Activated T-cell treated with anti-CD3 and anti-CD28 coated beads for 4 hours (primary cell): ENCODE data around the gene HOXC9.

Source experiments
- DNase-seq: peaks from one replicate; pipeline ENCODE4 v3.0.0-alpha.2; 2020

Gene HOXC9

DNA sequence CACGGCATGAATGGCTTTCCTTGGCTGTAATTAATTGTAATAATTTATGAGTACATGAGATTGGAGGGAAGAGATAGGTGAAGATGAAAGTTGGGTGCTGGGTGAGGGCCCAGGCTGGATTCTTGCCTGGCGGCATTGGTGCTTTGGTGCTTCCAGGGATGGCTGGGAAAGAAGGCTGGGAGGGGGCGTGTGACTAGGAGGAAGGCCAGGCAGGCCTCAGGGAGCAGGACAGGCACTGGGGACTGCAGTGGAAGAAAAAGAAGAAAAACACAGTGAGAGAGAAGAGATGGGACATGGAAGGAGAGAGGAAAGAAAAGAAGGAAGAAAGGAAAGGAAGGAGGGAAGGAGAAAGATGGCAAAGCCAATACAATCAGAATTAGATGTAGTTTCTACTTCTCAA is 3.7 kb downstream of the HOXC9 start:
- no peak for DNase-seq

DNA sequence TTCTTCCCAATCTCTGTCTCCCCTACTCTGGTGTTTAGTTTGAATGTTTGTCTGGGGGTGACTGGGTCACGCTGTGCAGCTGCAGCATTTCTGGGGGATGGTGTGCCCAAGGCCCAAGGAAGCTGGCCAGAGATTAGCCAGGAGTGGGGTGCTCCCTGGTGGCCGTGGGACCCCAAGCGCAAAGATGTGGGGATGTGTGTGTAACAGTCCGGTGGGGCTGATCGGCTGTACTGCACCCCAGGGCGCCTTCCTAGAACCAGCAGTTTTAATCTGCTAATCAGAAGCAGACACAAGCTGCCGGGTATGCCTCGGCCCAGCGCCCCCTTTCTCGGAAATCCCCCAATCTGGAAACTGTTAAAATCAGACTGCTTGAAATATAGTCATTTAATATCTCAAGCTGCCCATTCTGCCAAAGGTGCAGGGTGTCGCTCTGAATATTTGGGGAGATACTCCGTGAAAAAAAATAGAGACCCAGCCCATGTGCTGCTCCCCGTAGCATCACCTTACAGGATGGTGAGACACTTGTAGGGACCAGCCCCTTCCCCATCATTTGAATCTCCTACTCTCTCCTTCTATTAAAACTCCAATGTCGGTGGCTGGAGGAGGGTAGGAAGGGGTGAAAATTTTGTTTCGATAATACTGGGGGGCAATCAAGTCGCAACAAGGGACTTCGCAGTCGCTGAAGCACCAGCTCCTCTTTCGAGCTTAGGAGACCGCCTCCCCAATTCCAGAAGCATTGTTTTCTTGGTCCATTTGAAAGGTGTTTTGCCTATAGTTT is 4.3 kb downstream of the HOXC9 start:
- no peak for DNase-seq

DNA sequence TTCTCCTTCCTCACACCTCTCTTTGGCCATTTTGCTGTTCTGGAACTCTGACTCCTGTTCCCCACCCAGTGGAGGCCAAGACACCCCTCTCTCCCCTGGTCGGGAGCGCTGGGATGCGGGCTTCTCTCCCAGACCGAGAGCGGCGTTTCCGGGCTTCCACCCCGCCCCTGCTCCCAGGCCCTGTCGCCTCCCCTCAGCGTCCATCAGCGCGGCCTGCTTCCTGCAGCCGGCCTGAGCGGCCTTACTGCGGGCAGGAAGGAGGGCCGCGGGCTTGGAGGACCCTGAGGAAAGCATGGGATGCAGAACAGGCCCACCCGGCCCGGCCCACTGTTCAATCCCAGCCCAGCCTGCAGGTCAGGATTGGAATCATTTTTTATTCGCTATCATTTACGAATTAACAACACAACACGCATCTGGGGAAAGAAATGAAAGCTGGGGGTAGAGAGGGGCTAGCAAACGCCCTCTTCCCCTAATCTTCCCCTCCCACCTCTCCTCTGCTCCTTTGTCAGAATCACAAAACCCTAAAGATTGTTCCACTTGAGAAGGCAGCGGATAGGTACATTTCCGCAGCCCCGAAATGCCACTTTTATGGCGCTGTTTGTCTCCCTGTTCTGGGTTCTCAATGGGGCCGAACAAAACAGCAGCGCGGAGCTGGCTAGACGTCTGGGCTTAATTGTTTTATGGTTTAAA is 5.0 kb downstream of the HOXC9 start:
- no peak for DNase-seq

DNA sequence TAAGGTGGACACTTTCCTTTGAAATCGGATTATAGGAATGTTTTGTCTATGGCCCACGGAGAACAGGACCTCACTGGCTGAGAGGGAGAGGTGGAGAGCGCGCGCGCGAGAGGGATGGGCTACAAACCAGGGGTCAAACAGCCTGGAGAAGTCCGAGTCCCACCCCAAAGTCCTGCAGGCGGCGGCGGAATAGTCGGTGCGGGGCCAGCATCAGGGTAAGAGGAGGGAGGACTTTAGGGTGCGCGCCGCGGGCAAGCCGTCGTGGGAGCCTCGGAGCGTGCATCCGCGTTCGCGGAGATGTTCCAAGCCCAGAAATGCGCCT is 5.5 kb downstream of the HOXC9 start:
- DNase-seq = no peak

DNA sequence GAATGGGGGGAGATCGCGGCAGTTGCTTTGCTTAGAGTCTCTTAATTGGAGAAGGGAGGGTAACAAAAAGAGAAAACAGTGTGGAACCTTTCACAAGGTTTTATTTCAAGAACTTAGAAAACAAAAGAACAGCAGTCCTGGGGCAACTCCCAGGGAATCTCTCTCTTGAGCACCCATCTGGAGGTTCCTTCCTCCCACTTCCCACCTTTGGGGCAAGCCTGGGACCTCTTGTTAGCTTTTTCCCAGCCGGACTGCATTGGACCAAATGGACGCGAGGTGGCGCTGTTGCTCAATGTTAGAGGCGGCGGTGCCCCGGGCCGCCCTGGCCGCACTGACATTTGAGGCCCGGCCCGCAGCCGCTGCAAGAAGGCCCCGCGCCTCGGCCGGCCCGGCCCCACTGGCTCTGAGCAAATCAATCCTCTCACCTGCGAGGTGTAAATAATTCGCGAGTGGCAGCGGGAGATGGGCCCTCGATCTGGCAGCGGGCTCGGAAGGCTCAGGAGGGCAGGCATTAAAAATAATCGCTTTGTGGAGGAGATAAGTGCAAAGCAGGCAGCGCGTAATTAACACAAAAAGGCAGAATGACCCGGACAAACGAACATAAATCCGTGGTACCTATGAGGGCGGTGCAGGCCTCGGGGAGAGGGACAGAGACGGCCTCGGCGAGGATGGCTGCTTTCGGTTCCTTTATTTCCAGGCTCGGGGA is 6.0 kb downstream of the HOXC9 start:
- peak; percentile 81 for DNase-seq

DNA sequence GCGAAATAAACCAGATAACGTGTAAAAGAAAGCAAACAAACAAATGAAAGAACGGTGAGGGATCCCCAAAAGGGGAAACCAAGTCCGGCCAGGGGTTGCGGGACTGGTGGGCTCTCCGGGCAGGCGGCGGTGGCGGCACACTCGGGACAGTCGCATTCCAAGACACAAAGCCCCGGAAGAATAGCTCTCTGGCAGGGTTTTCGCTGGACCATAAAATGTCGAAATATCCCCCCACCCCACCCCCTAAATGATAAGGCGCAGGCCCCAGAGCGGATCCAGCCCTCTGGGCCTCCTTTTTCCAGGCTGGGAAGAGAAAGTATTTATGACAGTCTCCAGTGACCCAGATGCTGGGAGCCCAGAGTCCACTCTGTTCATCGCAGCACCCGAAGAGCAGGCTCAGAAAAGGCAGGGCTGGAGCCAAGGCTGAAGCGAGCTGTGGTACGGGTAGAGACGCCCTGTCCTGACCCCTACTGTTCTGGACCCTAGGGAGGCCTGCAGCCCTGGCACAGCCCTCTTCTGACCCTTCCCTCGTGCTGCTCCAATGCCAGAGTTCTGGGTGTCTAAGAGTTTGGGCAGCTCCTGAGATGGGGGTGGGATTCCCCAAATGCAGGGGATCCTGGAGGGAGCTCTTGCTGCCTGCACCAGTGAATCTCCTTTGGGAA is 6.7 kb downstream of the HOXC9 start:
- DNase-seq = no peak

DNA sequence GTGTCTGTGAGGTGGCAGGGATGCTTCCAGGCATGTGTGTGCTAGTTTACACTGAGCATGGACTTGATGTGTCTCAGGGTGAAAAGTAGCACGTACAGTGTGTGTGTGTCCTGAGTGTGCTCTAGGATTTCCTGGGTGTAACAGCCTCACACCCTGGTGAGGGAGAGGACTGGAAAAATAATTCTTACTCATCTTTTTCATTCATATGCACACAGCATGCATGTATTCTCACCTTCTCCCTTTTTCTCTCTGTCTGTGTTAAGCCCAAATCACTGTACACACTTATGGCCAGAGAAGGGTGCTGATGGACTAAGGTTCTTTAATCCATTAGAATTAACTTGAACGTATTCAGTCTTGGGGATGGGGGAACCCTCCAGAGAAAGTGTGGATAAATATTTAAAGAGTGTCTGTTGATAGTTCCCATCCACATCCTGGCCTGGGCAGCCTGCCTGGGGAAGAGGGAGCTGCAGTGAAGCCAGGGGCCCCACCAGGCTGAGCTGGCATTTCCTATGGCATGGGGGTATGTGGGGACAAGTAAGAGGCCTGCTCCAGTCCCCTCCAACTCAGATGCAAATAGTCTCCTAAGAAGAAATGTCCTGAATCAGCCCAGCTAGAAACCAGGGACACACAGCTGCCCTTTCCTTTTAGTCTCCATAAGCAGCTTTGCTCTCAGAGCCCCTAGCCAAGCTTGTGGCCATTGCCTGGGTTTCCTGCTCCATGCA is 7.7 kb downstream of the HOXC9 start:
- DNase-seq = no peak

DNA sequence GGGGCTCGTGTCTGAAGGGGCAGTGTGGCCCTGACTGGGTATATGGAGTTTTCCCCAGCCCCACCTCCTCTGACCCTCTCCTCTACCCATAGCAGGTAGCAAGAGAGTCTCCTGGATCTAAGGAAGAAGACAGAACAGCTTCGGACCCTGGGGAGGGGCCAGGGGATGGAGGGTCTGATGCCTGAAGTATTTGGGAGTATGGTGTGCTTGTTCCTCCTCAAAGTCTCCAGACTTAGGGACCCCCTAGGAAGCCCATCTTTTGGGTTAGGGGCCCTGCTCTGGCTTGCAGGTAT is 8.2 kb downstream of the HOXC9 start:
- no peak for DNase-seq

DNA sequence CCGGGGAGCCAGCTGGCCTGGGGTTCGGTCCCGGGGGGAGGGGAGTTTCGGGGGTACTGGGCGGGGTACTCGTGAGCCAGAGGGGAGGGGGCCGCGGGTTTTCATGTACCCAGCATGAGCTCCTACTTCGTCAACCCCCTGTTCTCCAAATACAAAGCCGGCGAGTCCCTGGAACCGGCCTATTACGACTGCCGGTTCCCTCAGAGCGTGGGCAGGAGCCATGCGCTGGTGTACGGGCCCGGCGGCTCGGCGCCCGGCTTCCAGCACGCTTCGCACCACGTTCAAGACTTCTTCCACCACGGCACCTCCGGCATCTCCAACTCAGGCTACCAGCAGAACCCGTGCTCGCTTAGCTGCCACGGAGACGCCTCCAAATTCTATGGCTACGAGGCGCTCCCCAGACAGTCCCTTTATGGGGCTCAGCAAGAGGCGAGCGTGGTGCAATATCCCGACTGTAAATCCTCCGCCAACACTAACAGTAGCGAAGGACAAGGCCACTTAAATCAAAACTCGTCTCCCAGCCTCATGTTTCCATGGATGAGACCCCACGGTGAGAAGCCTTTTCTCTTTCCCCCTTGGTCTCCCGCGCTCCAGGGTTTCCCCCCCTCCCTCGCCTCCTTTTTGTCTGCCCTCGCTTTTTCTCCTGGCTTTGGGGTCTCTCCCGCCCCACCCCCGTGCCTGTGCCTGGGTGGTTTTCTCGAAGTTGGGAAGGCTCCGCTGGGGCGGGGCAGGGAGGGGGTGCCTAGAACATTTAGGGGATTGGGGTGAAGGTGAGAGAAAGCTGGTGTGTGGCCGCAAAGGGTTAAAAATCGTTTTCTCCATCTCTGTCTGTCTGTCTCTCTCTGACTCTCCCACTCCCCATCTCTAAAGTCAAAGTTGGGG is 9.5 kb downstream of the HOXC9 start:
- DNase-seq = no peak

DNA sequence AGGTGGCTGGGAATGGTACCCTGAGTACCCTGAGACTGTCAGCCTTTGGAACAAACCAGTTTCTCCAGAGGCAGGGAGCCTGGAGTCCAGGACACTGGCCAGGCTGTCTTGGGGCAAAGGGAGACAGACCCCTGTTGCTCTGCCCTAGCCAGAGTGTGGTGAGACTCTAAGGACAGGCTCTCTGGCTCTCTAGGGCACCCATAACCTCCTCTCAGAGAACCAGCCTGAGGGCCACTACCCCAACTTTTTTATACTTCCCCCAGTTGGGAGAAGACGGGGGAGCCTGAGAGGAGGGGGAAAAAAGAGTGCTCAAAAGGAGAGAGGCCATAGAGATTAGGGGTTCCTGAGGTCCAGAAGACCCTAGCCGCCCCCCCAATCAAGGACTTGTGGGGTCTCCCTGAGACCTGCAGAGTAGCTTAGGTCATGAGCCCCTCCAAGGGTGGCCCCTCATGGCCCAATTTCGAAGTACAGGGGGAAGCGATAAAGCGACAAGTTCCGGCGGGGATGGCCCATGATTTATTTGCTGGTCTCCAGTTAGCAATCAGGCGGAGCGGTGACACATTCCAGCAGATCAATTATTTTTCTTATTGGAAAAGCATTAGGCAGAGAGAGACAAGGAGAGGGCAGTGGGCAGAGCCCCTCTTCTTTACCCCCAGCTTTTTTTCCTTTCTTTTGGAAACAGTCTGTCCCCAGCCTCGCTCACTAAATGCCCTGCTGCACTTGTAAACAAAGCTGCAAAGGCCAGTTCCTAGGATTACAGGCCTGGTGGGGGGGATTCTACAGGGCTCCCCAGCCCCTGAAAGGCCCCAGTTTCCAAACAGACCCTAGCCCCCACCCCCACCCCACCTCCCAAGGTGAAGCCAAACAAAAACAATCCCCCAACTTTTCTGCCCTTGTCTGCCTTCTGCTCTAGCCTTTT is 10.4 kb downstream of the HOXC9 start:
- DNase-seq = no peak

DNA sequence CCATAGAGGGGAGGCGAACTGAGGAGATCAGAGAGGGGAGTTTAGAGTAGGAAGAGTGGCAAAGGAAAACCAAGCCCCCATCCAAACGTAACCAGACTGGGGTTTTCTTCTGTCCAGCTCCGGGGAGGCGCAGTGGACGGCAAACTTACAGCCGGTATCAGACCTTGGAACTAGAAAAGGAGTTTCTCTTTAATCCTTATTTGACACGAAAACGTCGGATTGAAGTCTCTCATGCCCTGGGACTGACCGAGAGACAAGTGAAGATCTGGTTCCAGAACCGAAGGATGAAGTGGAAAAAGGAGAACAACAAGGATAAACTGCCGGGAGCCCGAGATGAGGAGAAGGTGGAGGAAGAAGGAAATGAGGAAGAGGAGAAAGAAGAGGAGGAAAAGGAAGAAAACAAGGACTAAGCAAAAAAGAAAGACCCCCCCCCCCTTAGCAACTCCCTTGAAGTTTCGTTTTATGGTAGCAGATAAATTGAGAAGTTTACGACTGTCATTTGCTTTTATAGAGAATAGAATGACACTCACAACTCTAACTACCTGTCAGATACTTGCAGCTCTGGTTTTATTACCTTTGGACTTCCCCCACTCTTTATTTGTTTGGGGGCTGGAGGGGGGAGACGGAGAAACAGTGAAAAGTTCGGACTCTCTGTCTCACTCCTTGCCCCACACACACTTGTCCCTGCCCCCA is 11.2 kb downstream of the HOXC9 start:
- no peak for DNase-seq

DNA sequence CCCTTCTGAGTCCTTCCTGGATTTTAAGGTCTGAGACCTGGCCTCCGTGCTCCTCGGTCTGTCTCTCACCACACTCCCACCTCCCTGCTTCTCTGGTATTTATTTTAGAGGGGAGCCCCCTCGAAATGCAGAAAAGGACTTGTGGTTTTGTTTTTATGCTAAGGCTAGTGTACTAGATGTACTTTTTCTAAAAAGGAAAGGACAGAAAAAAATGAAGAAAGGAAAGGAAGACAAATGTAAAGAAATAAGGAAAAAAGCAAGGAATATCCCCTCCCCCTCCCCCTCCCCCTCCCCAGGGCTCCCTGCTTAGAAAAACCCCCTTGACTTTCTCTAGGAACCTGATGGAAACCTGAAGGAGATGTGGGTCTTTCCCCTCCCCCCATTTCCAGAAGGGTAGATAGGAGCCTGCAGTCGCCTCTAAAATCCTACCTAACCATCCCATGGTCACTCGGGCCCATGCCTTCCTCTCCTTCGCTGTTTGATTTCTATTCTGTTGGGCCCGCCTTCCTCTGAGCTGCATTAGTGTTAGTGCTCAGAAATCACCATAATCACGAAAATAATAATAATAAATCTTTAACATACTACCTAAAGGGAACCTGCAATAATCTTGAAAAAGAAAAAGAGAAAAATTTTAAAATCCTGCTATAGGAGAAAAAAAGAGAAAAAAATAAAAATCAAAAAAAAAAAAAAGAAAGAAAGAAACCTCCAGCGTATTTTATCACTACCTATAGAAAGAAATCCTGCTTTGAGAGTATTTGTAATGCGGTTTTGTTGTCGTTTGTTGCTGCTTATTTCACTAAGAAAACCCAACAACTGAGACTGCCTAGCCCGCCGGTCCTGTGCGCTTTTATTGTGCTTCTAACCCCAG is 11.9 kb downstream of the HOXC9 start:
- no peak for DNase-seq

DNA sequence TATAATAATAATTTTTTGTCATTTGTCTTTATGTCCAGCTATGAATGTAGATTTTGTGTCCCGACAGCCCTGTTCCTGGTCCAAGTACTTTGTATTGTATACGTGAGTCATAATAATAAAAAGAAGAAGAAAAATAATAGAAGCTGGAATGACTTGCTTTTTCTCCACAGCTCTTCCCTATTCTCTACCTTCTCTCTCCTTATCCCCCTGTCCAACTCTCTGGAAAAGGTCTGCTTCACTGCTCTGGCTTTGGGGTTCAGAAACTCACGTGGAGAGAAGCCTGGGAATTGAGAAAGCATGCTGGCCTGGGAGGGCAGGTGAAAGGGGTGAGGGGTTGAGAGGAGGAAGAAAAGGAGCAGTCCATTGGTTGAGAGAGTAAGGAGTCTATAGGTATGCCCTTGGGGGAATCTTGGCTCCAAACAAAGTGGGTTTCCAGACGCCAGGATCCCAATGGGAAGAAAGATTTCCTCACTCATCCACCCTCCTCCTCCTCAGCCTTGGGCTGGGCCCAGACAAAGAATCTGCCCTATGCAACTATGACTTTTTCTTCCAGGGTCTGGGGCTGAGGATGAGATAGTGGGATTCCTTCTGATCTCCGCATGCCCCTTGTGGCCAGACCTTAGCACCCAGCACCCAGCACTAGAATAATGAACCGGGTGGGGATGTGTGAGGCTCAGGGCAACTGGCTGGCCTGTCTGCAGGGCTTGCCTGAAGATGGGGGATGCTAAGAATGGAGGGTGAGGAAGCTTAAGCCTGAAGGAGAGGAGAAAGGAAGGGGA is 12.9 kb downstream of the HOXC9 start:
- no peak for DNase-seq

DNA sequence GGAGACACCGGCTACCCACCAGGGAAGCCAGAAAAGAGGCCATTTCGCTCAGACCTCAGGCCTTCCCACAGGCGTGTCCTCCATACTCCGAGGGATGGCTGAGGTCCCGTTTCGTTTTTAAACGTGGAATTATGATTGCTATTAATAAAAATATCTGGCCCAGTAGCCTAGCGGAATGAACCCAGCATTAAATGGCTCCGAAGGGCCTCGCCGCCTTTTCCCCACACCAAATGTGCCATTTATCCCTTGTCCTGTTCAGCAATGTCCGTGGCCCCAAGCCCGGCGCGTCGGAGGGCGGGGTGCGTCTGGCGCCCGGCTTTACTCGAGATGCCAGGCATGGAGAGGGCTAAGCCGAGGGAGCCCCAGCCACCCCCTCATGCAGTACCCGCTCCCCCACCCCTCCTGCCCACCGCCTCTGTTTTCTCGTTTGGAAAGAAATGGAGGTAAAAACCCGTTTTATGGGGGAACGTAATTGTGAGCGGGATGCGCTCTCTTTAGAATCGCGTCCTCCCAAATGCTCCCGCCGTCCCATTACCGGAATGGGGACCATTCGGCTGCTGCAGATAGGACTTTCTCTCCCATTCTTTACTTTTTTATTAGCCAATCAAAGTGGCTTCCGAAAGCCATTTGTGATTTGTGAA is 14.5 kb downstream of the HOXC9 start:
- no peak for DNase-seq

DNA sequence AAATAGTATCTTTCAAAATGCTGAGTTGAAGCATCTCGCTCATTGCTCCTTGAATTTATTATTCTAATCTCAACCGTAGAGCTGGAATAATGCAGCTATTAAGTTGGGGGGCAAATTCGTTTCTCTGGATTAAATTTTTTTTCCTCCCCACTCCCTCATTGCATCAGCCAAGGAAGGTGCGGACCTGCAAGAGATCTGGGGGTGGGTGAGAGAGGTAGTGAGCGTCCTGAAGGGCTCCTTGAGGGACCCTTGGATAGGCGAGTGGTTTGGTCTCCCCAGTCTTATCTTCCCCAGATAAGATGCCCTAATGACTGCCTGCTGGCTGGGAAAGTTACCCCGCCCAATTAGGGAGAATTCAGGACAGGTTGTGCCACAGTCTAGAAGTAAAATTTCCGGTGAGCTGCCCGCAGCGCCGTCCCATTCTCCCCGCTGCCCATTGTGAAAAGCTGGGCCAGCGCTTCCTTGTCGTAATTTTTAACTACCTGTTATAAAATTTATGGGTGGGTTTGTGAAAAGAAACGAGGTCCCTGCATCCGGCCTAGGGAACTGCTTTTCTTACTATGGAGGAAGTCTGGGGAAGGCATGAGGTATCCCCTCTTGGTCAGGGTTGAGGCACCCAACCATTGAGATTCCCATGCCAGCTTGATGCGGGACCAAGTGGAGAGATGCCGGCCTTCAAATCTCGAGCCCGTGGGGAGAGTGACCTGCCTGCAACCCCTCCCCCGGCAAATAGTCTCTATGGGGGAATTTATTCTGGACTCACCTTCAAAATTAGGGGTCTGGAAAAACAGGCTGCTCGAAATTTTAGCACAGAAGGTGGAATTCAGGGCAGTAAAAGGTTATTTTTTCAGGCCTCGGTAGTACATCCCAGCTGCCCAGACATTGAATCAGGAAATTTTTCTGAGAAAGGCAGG is 15.3 kb downstream of the HOXC9 start:
- no peak for DNase-seq

DNA sequence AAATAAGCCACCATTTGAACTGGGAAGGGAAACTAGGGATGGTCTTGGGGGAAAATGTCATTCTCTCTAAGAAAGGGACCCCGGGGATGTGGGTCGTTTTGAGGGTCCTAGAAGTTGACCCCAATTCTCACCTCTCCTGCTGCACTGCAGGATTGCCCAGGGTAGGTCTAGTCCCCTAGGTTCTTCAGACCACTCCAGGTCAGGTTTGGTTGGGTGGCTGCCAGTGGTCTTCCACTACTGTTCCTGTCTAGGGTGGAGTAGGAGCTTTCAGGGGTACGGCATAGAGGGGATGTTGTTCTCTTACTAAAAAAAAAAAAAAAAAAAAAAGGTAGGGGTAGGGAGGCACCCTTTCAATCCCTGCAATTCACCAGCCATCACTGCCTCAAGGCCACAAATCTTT is 16.1 kb downstream of the HOXC9 start:
- DNase-seq = no peak

DNA sequence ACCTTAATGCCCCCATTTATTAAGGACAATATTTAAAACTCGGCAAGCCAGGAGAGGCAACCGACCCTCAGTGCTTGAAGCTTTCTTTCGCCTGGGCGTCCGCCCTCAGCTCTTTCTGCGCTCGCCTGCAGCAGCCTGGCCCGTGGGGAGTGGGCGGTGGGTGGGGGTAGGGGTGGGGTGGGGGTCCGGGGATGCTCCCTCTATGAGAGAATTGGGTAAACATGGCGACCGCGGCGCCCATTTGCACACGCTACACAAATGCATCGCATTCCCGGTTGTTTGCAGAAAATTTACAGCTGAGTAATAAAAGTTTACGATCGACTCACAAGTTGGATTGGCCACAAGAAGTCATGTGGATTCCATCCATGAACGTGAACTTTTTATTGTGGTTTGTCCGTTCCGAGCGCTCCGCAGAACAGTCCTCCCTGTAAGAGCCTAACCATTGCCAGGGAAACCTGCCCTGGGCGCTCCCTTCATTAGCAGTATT is 16.6 kb downstream of the HOXC9 start:
- DNase-seq = no peak
